RWPE1 (cell line): ENCODE results near the gene PIK3CD.
A peak's percentile ranks its signal among the peaks of the same experiment; 100 is the strongest.

Source experiments
- CTCF ChIA-PET: fragments of 350-600 bp; sonication (Branson Sonifier 250); formaldehyde crosslinking; extraction: SDS; loops from one replicate; lab custom pipeline; 2021; lab: Yijun Ruan, JAX
- POLR2A ChIA-PET: fragments of 400-600 bp; formaldehyde crosslinking; extraction: SDS; loops from one replicate; lab custom pipeline; 2020; ENCODE audit warnings: antibody characterized with exemption; ENCODE audit not compliant: low non-redundant PET; lab: Yijun Ruan, JAX
- DNase-seq: peaks from one replicate; pipeline ENCODE4 v3.0.0; 2012; ENCODE audit warnings: low spot score
- H3K27ac ChIP-seq: fragments of 450-650 bp; 2 replicates; pipeline ENCODE4 v1.5.1; 2017
- CTCF ChIP-seq: fragments of 450-650 bp; conservative IDR thresholded peaks from 2 replicates; pipeline ENCODE4 v1.5.1; 2017; ENCODE audit warnings: low read depth, mild to moderate bottlenecking

PIK3CD gene

DNA sequence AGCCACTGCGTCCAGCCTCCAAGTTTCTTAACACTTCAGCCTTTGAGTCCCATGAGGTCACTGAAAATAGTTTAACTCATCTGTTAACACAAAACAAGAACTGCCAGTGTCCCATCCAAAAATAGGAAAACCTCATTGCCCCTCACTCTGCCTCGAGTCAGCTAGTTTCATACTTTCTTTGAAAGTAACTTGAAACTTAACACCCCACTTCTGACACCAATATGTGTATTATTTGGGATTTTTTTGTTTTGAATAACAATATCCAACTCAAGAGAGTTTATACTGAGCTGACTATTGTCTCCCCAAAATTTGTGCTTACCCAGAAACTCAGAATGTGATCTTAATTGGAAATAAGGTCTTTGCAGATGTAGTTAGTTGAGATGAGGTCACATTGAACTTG is 16.9 kb upstream of the PIK3CD start:
- TF ChIP-seq CTCF, result no peak
- DNase-seq, result no peak
- H3K27ac ChIP-seq, result no peak overlapping the region
- POLR2A ChIA-PET, result interaction anchor here (0.6 kb wide), 1 partner anchor 10 kb away, joined by 4 read pairs; no protein-coding TSS in a partner anchor
- CTCF ChIA-PET, result interaction anchor here (0.7 to 1.1 kb wide), 4 partner anchors 8 to 576 kb away, joined by 3 to 7 read pairs (median 3); partner anchors contain the start of gene KIF1B

DNA sequence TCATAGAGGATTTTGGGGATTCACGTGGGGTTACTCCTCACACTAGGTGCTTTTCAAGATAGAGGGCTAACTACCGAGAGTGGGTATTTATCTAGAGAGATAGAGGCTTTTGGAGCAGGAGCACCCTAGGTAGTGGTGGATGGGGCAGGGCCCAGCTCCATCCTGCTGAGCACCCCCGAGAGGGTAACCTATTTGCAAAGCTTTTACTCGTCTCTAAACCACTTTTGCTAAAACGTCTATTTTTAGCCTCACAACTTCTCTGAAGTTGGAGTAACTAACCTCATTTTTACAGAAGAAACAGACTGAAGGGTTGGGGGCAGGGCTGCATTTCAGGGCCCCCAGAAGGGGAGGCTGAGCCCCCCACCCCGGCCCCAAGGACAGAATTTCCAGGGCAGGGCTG is 12.3 kb upstream of the PIK3CD start:
- TF ChIP-seq CTCF, result no peak
- ChIA-PET CTCF (interaction anchor here (1.0 kb wide), 1 partner anchor 13 kb away, joined by 4 read pairs; no protein-coding TSS in a partner anchor), POLR2A (no interaction called here)
- no peak overlapping the region for H3K27ac ChIP-seq
- DNase-seq, result no peak

- H3K27ac ChIP-seq, result peak overlapping the region; percentile 93
- no peak for DNase-seq
- ChIA-PET POLR2A (no interaction called here), CTCF (no interaction called here)
- no peak for TF ChIP-seq CTCF
Measured at GRCh38 chr1:9643351-9644256, 7.9 kb upstream of the PIK3CD start.

GRCh38 chr1:9646037-9646436 is 5.5 kb upstream of the PIK3CD start:
- H3K27ac ChIP-seq, result peak overlapping the region; percentile 93
- CTCF ChIA-PET, result interaction anchor here (1.8 kb wide), 1 partner anchor 19 kb away, joined by 12 read pairs; no protein-coding TSS in a partner anchor
- no peak for DNase-seq
- no peak for TF ChIP-seq CTCF
- POLR2A ChIA-PET, result no interaction called here

- CTCF ChIA-PET, result no interaction called here
- no peak for TF ChIP-seq CTCF
- DNase-seq, result no peak
- POLR2A ChIA-PET, result no interaction called here
- H3K27ac ChIP-seq, result no peak overlapping the region
Measured at GRCh38 chr1:9648171-9648570, 3.4 kb upstream of the PIK3CD start.

DNA sequence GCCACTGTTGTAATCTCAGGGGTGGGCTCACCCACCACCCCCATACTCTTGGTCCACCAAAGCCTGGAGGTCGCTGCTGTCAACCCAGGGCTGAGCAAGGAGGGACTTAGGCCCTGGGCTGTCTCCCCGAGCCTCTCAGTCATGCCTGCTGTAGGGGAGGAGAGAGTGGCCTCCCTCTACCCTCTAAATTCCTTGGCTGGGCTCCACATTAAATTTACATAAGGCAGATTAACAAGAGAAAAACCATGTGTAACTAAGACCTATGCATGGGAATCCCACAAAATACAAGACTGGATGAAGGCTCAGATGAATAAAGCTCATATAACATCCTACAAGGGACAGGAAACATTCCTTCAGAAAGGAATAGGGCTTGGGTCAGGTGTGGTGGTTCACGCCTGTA is 1.8 kb upstream of the PIK3CD start:
- ChIA-PET CTCF (interaction anchor here (0.6 kb wide), 1 partner anchor 80 kb away, joined by 7 read pairs; no protein-coding TSS in a partner anchor), POLR2A (no interaction called here)
- TF ChIP-seq CTCF, result no peak
- no peak for DNase-seq
- no peak overlapping the region for H3K27ac ChIP-seq
